ENCODE data around the gene ARHGEF33. TPM values are rescaled to one million over a fixed set of nuclear protein-coding genes. Genes with fewer than 3 reads are reported as not detected.

Gene ARHGEF33
- total and polyA plus RNA-seq, 2 of the 13 experiments (the other 11 are each of a cell fraction or from before 2014, with no cell fraction given): 0.04 TPM; not detected in 1

DNA sequence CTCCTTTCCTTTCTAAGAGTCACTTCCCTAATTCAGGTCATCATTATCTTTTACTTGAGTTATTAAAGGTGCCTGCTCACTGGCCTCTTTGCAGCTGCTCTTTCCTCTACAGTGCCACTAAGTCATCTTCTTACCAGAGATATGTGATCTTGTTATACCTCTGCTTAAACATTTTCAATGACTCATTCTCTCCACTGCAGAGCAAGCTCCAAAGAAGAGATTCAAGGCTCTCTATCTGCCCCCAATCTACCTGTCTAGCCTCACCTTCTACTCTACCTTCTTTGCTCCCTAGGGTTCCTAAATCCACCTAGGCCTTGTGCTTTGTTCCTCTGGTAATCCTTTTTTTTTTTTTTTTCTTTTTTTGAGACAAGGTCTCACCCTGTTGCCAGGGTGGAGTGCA is 3.1 kb downstream of the ARHGEF33 start (continued):
- TF ChIP-seq ZNF143 (CRISPR knock-in tag; IDR thresholded peaks at IDR 0.05) (no peak), ZNF644 (CRISPR knock-in tag; IDR thresholded peaks at IDR 0.05; ENCODE audit: low read depth) (no peak), SAP130 (CRISPR knock-in tag; IDR thresholded peaks at IDR 0.05; ENCODE audit: low read depth) (no peak)

DNA sequence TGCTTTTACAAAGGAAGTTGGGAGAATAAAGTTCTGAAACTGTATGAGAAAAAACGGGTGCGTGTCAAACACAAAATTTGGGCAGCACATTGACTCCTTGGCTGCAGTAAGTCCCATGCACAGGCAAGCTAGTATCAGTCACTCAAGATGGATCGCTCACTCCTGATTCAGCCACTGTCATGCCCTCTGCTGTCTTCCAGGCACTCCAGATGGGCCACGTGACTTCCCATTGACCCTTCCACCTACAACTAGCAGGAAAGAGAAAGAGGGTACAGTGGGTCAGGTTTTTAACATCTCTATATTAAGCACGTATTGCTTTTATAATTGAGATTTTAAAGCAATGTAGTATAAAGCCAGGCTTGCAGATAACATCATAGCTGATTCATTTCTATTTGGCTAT is 8.6 kb downstream of the ARHGEF33 start:
- ATAC-seq: no peak
- intact Hi-C loops (cut with micrococcal nuclease; ENCODE audit: unreplicated experiment) (no loop called here), in situ Hi-C loops (cut with HindIII; ENCODE audit: extremely low pct_ligation_motif_present, low pct_unique_long_range_greater_than_20kb) (no loop called here)
- no peak for DNase-seq (ENCODE audit: low spot score)
- H3K36me3 ChIP-seq (replicated peaks in 1 of 2; ENCODE audit: control insufficient read depth in 1 of 2, insufficient read depth in 2 of 2, low read length in 2 of 2): no peaks in the 10 kb centered on the region
- H3K9ac ChIP-seq (ENCODE audit: insufficient read depth, low read depth, low read length): no peak overlapping the region
- peaks cover 0 to 10% of the 10 kb centered on the region in 2 experiments; a peak in 1 of 5 replicates for H3K27me3 ChIP-seq (ENCODE audit: control insufficient read depth in 1 of 2, insufficient read depth in 2 of 2, low read length in 2 of 2)
- ChIA-PET POLR2A (no interaction called here), CTCF (ENCODE audit: low intra/inter-chr PET ratio, low total read pairs) (no interaction called here)
- H3K27ac ChIP-seq (ENCODE audit: extremely low read length, insufficient read depth, low read length): no peak overlapping the region
- H4K20me1 ChIP-seq (ENCODE audit: insufficient read depth, low read length): no peaks in the 10 kb centered on the region
- no peak overlapping the region for H3K4me3 ChIP-seq (replicated peaks in 1 of 3; ENCODE audit: insufficient read depth in 1 of 3, low read depth in 2 of 3, low read length in 3 of 3)
- no peak overlapping the region for H2AFZ ChIP-seq (ENCODE audit: low read length)
- no peak overlapping the region for H3K4me2 ChIP-seq (ENCODE audit: low read depth, low read length)
- BruUV-seq (replicated peaks): no TSS peak
- WGBS (ENCODE audit: low lambda C conversion rate): 42% methylated on average over 5 of the region's 5 CpGs
- H3K9me3 ChIP-seq (ENCODE audit: low read length): no peaks in the 10 kb centered on the region
- H3K79me2 ChIP-seq (ENCODE audit: insufficient read depth, low read length): no peaks in the 10 kb centered on the region
- FAIRE-seq: no peak
- no peak for TF ChIP-seq ZNF674 (CRISPR knock-in tag; IDR thresholded peaks at IDR 0.05; ENCODE audit: low read depth)
- no peak for TF ChIP-seq ZSCAN22 (CRISPR knock-in tag; IDR thresholded peaks at IDR 0.05)
- no peak for TF ChIP-seq MTF2 (CRISPR knock-in tag; IDR thresholded peaks at IDR 0.05; ENCODE audit: borderline replicate concordance)
- TF ChIP-seq ZBTB40 (IDR thresholded peaks at IDR 0.05): no peak
- no peak for TF ChIP-seq ZBTB40 (CRISPR knock-in tag; IDR thresholded peaks at IDR 0.05)
- TF ChIP-seq ZNF605 (CRISPR knock-in tag; IDR thresholded peaks at IDR 0.05): no peak
- TF ChIP-seq ZFP62 (CRISPR knock-in tag; IDR thresholded peaks at IDR 0.05): no peak
- TF ChIP-seq HOXA5 (CRISPR knock-in tag; IDR thresholded peaks at IDR 0.05): no peak
- TF ChIP-seq ARNT (IDR thresholded peaks at IDR 0.05): no peak
- TF ChIP-seq, protein P1, sequence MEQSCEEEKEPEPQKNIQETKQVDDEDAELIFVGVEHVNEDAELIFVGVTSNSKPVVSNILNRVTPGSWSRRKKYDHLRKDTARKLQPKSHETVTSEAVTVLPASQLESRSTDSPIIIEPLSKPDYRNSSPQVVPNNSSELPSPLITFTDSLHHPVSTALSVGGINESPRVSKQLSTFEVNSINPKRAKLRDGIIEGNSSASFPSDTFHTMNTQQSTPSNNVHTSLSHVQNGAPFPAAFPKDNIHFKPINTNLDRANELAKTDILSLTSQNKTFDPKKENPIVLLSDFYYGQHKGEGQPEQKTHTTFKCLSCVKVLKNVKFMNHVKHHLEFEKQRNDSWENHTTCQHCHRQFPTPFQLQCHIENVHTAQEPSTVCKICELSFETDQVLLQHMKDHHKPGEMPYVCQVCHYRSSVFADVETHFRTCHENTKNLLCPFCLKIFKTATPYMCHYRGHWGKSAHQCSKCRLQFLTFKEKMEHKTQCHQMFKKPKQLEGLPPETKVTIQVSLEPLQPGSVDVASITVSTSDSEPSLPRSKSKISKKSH (CRISPR knock-in tag; IDR thresholded peaks at IDR 0.05; ENCODE audit: borderline replicate concordance): no peak
- no peak for TF ChIP-seq SOX6 (IDR thresholded peaks at IDR 0.05)
- no peak for TF ChIP-seq SOX6 (CRISPR knock-in tag; IDR thresholded peaks at IDR 0.05)
- TF ChIP-seq HMG20A (CRISPR knock-in tag; IDR thresholded peaks at IDR 0.05; ENCODE audit: borderline replicate concordance): no peak
- no peak for TF ChIP-seq ATM (IDR thresholded peaks at IDR 0.05; ENCODE audit: borderline replicate concordance)
- H3K4me1 ChIP-seq (ENCODE audit: insufficient read depth, low read length): 0 out of 2 replicates have a peak, but pooled peaks cover 5% of the 10 kb centered on the region
